H1 (cell line): Measurements from ENCODE around the gene CXXC4. TPM values are rescaled to one million over a fixed set of nuclear protein-coding genes. Genes with fewer than 3 reads are reported as not detected.

Experiments used
- CTCF ChIA-PET: fragments of 300-600 bp; sonication (Branson Sonifier 250); formaldehyde crosslinking; loops from one replicate; lab custom pipeline; 2021; ENCODE audit not compliant: partially characterized antibody; lab: Charles Lee
- POLR2A ChIA-PET: fragments of 300-600 bp; sonication (Branson Sonifier 250); formaldehyde crosslinking; loops from one replicate; lab custom pipeline; 2021; ENCODE audit warnings: inconsistent platforms; ENCODE audit not compliant: partially characterized antibody; lab: Charles Lee
- DNase-seq, 2 experiments: peaks; one replicate each; pipeline versions ENCODE4 v3.0.0 to v3.0.0-alpha.2; 2010 to 2022; ENCODE audit warnings: low spot score in 2 of 2, low read depth in 1 of 2, mixed read lengths in 1 of 2
- FAIRE-seq: peaks from 2 replicates; lab custom pipeline; 2011; peaks lifted over from hg19 to GRCh38; lab: Jason Lieb, UNC
- H2AFZ ChIP-seq: 2 replicates; pipeline ENCODE4 v1.8.1; 2012; ENCODE audit warnings: low read length, inconsistent platforms
- H2AK5ac ChIP-seq: 2 replicates; pipeline ENCODE4 v1.6.1; 2013; ENCODE audit warnings: low read depth, low read length
- H2BK120ac ChIP-seq: replicated peaks from 2 replicates; pipeline ENCODE3; 2013; ENCODE audit warnings: low read depth, low read length, inconsistent platforms
- H2BK12ac ChIP-seq: 2 replicates; pipeline ENCODE4 v1.6.1; 2013; ENCODE audit warnings: low read depth, low read length
- H2BK15ac ChIP-seq: 2 replicates; pipeline ENCODE4 v1.6.1; 2013; ENCODE audit warnings: low read length
- H2BK20ac ChIP-seq: 2 replicates; pipeline ENCODE4 v1.6.1; 2013; ENCODE audit warnings: low read length
- H2BK5ac ChIP-seq: 2 replicates; pipeline ENCODE4 v1.6.1; 2013; ENCODE audit warnings: low read depth, low read length
- H3K14ac ChIP-seq: 2 replicates; pipeline ENCODE4 v1.6.1; 2013; ENCODE audit warnings: inconsistent platforms; ENCODE audit not compliant: insufficient read length
- H3K18ac ChIP-seq: 2 replicates; pipeline ENCODE4 v1.6.1; 2013; ENCODE audit warnings: low read length; ENCODE audit errors: extremely low read depth
- H3K23ac ChIP-seq: 2 replicates; pipeline ENCODE4 v1.6.1; 2013; ENCODE audit warnings: inconsistent platforms; ENCODE audit not compliant: insufficient read length
- H3K23me2 ChIP-seq: 2 replicates; pipeline ENCODE4 v1.6.1; 2013; ENCODE audit warnings: low read depth, low read length
- H3K27ac ChIP-seq: 2 replicates; pipeline ENCODE4 v1.6.1; 2011; ENCODE audit warnings: low read depth, low read length, inconsistent platforms
- H3K27me3 ChIP-seq, 4 experiments: replicated peaks in 1 of 4; 1 replicate in 1 of 4; 2 replicates in 3 of 4; pipeline versions ENCODE4 v1.6.1 to v1.8.1; 2011 to 2013; ENCODE audit warnings: low read length in 3 of 4, mild to moderate bottlenecking in 3 of 4, inconsistent platforms in 2 of 4, mixed read lengths in 2 of 4, moderate library complexity in 1 of 4; ENCODE audit not compliant: control insufficient read depth in 3 of 4, insufficient read depth in 3 of 4; ENCODE audit errors: extremely low read depth in 1 of 4
- H3K36me3 ChIP-seq, 4 experiments: 2 replicates each; pipeline versions ENCODE4 v1.6.1 to v1.8.1; 2011 to 2013; ENCODE audit warnings: mild to moderate bottlenecking in 4 of 4, low read length in 3 of 4, moderate library complexity in 2 of 4, control low read depth in 1 of 4, inconsistent platforms in 1 of 4; ENCODE audit not compliant: insufficient read depth in 4 of 4, control insufficient read depth in 2 of 4
- H3K4ac ChIP-seq: replicated peaks from 2 replicates; pipeline ENCODE3; 2013; ENCODE audit warnings: low read length, low read depth, mixed read lengths, inconsistent platforms; ENCODE audit not compliant: insufficient read length
- H3K4me1 ChIP-seq, 4 experiments: replicated peaks in 1 of 4; 1 replicate in 1 of 4; 2 replicates in 3 of 4; pipeline versions ENCODE4 v1.6.1 to v1.8.1; 2011 to 2013; ENCODE audit warnings: low read length in 3 of 4, inconsistent platforms in 2 of 4, mixed read lengths in 1 of 4; ENCODE audit not compliant: insufficient read depth in 4 of 4, control insufficient read depth in 3 of 4
- H3K4me2 ChIP-seq, 2 experiments: 2 replicates each; pipeline versions ENCODE4 v1.6.1 to v1.8.1; 2011 to 2013; ENCODE audit warnings: low read depth in 2 of 2, low read length in 2 of 2, control low read depth in 1 of 2, inconsistent platforms in 1 of 2, mild to moderate bottlenecking in 1 of 2; ENCODE audit not compliant: insufficient read depth in 1 of 2
- H3K4me3 ChIP-seq, 4 experiments: fragments of 200-600, 300-600 bp in 1 of 4; sonication (generic), shearing (Covaris generic), sonication (Bioruptor Twin) in 1 of 4; 2 replicates each; pipeline versions ENCODE4 v1.5.1 to v1.8.1; 2011 to 2016; ENCODE audit warnings: low read length in 4 of 4, low read depth in 3 of 4, control low read depth in 2 of 4, inconsistent platforms in 2 of 4, mild to moderate bottlenecking in 2 of 4, mixed read lengths in 1 of 4, moderate library complexity in 1 of 4; ENCODE audit not compliant: insufficient read depth in 2 of 4; ENCODE audit errors: extremely low read depth in 1 of 4
- H3K56ac ChIP-seq: replicated peaks from 2 replicates; pipeline ENCODE3; 2013; ENCODE audit warnings: low read depth, mild to moderate bottlenecking, mixed read lengths, low read length, inconsistent platforms; ENCODE audit not compliant: insufficient read length
- H3K79me1 ChIP-seq: 2 replicates; pipeline ENCODE4 v1.6.1; 2013; ENCODE audit warnings: low read depth, low read length, control low read depth
- H3K79me2 ChIP-seq, 2 experiments: 2 replicates each; pipeline versions ENCODE4 v1.6.1 to v1.8.1; 2012 to 2013; ENCODE audit warnings: low read length in 2 of 2, mild to moderate bottlenecking in 2 of 2, inconsistent platforms in 1 of 2; ENCODE audit not compliant: insufficient read depth in 2 of 2, control insufficient read depth in 1 of 2
- H3K9ac ChIP-seq, 4 experiments: replicated peaks in 1 of 4; 1 replicate in 1 of 4; 2 replicates in 3 of 4; pipeline versions ENCODE4 v1.6.1 to v1.8.1; 2011 to 2013; ENCODE audit warnings: low read depth in 3 of 4, low read length in 3 of 4, control low read depth in 2 of 4, mild to moderate bottlenecking in 2 of 4, moderate library complexity in 2 of 4, inconsistent platforms in 1 of 4; ENCODE audit errors: extremely low read depth in 1 of 4
- H3K9me3 ChIP-seq, 2 experiments: 2 replicates each; pipeline versions ENCODE4 v1.6.1 to v1.8.1; 2012 to 2013; ENCODE audit warnings: mild to moderate bottlenecking in 2 of 2, moderate library complexity in 2 of 2, control low read depth in 1 of 2, inconsistent platforms in 1 of 2, low read depth in 1 of 2, low read length in 1 of 2, mixed read lengths in 1 of 2; ENCODE audit not compliant: insufficient read depth in 2 of 2
- H4K20me1 ChIP-seq, 2 experiments: replicated peaks in 1 of 2; 2 replicates each; pipeline versions ENCODE3 to v1.8.1; 2011 to 2013; ENCODE audit warnings: inconsistent platforms in 2 of 2, low read length in 2 of 2, mild to moderate bottlenecking in 1 of 2; ENCODE audit not compliant: insufficient read depth in 2 of 2, control insufficient read depth in 1 of 2
- H4K5ac ChIP-seq: 2 replicates; pipeline ENCODE4 v1.6.1; 2013; ENCODE audit warnings: low read length, low read depth, mixed read lengths, inconsistent platforms; ENCODE audit not compliant: insufficient read length
- H4K8ac ChIP-seq: 2 replicates; pipeline ENCODE4 v1.8.0; 2013; ENCODE audit warnings: mild to moderate bottlenecking, moderate library complexity, low read length, inconsistent platforms; ENCODE audit not compliant: insufficient read depth; ENCODE audit errors: extremely low read depth
- H4K91ac ChIP-seq: replicated peaks from 2 replicates; pipeline ENCODE3; 2013; ENCODE audit warnings: low read length, mixed read lengths, inconsistent platforms; ENCODE audit not compliant: insufficient read length
- ASH2L ChIP-seq: fragments of 200-600, 300-600 bp; sonication (generic); IDR thresholded peaks from one replicate; pipeline ENCODE4 v1.7.1; 2017; ENCODE audit warnings: low read length
- CBX5 ChIP-seq: fragments of 300-800, 300-1000 bp; sonication (generic); IDR thresholded peaks from 2 replicates; pipeline ENCODE4 v1.7.1; 2016; ENCODE audit warnings: antibody characterized with exemption, low read length, low read depth
- CHD1 ChIP-seq: IDR thresholded peaks from 2 replicates; pipeline ENCODE4 v1.6.1; 2012; ENCODE audit warnings: low read depth, low read length, improper control_type of control experiment
- EGR1 ChIP-seq: IDR thresholded peaks from 2 replicates; pipeline ENCODE4 v1.6.1; 2011; ENCODE audit warnings: low read depth, low read length, borderline replicate concordance
- NANOG ChIP-seq: IDR thresholded peaks from 2 replicates; pipeline ENCODE4 v1.6.1; 2011; ENCODE audit warnings: low read length, low read depth, mild to moderate bottlenecking, inconsistent platforms; ENCODE audit not compliant: insufficient read depth, poor library complexity, severe bottlenecking
- SIRT6 ChIP-seq: IDR thresholded peaks from one replicate; pipeline ENCODE4 v1.7.1; 2012; ENCODE audit warnings: low read length, inconsistent platforms
- SIX5 ChIP-seq: IDR thresholded peaks from 2 replicates; pipeline ENCODE4 v1.6.1; 2011; ENCODE audit warnings: mild to moderate bottlenecking, low read depth, low read length
- SRF ChIP-seq: IDR thresholded peaks from 2 replicates; pipeline ENCODE4 v1.6.1; 2011; ENCODE audit warnings: mild to moderate bottlenecking, low read depth, low read length, moderate library complexity
- TEAD4 ChIP-seq: IDR thresholded peaks from 2 replicates; pipeline ENCODE4 v1.6.1; 2012; ENCODE audit warnings: low read depth, low read length, inconsistent platforms, mixed read lengths
- WGBS, 2 experiments: shearing (Covaris generic) in 1 of 2; methylation state at CpG; one replicate each; pipeline versions ENCODE4 v1.1.6 to v1.1.7; 2013 to 2015; ENCODE audit warnings: low lambda C conversion rate in 2 of 2, mixed read lengths in 2 of 2, inconsistent platforms in 1 of 2, low coverage in 1 of 2, missing lambda C conversion rate in 1 of 2; ENCODE audit not compliant: insufficient replicate concordance in 2 of 2, insufficient coverage in 1 of 2, insufficient read length in 1 of 2; ENCODE audit errors: extremely low coverage in 1 of 2, missing lambda C conversion rate in 1 of 2; 5-methylcytosine and 5-hydroxymethylcytosine counted together
- polyA plus RNA-seq, 7 experiments: library from polyadenylated mRNA; depleted of rRNA in 3 of 7; stranded (reverse) in 5 of 7; unstranded in 2 of 7; fragments of >200 nt in 5 of 7; fragments of 200-250 nt in 2 of 7; gene quantifications; 1 replicate in 5 of 7; 2 replicates in 1 of 7; 4 replicates in 1 of 7; pipeline versions ENCODE4 v1.2.1 to v1.2.3, GENCODE V29; 2011 to 2013; ENCODE audit warnings: missing spikeins in 2 of 7, mixed read lengths in 2 of 7
- total RNA-seq: library from RNA; stranded (reverse); fragmentation: NEBNext Ultra II Directional; extraction: Animal tissue kit (Norgen Biotek cat#: 25700); gene quantifications from 2 replicates; pipeline ENCODE4 v1.2.1, GENCODE V29; 2021

Gene CXXC4
- total and polyA plus RNA-seq, 2 of the 8 experiments (the other 6 are each of a cell fraction or from before 2014, with no cell fraction given) = 1.3 to 1.8 TPM

DNA sequence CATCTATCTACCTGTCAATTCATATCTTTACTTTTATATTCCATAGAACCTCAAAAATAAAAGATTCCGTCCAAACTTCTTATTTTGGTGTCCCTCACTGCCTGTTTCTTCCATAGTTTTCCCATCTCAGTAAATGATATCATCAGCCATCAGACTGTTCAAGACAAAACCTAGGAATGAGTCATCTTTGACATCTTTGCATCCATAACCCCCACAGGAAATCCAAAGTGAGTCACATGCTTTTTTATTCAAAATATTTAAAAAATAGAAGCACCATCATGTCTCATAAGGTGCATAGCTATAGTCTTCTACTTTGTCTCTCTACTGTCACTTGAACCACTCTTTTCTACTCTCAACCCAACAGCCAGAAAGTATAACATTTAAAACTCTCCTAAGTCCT is 29.9 kb upstream of the CXXC4 start:
- CTCF ChIA-PET = no interaction called here
- Histone ChIP-seq H4K20me1 (no peaks in the 10 kb centered on the region), H2BK120ac (no peak overlapping the region), H2BK12ac (no peak overlapping the region), H3K4me1 (no peaks in the 10 kb centered on the region), H2BK15ac (no peak overlapping the region), H3K36me3 (no peaks in the 10 kb centered on the region), H4K91ac (no peak overlapping the region), H3K4me3 (no peak overlapping the region), H3K4me2 (no peak overlapping the region), H4K5ac (no peak overlapping the region)
- POLR2A ChIA-PET = no interaction called here
- DNase-seq = no peak
- WGBS, 2 experiments = 91% methylated on average over 1 of the region's 1 CpG; no CpG with 5 or more reads in 1 of the 2 experiments
- TF ChIP-seq TEAD4 = no peak
- TF ChIP-seq ASH2L = no peak
- TF ChIP-seq SIRT6 = no peak
- TF ChIP-seq EGR1 = no peak
- no peak for TF ChIP-seq CBX5
- no peak for TF ChIP-seq SIX5
- no peak for TF ChIP-seq CHD1
- TF ChIP-seq NANOG = no peak
- no peak for TF ChIP-seq SRF
- TF ChIP-seq, all 59 proteins: peak for 0
- no peak for FAIRE-seq
- Histone ChIP-seq H3K27me3 (no peaks in the 10 kb centered on the region), H2BK20ac (no peak overlapping the region), H2AFZ (no peak overlapping the region), H3K27ac (no peak overlapping the region), H3K4ac (no peak overlapping the region), H2AK5ac (no peak overlapping the region), H3K18ac (no peak overlapping the region), H3K23me2 (no peaks in the 10 kb centered on the region), H2BK5ac (no peak overlapping the region), H3K14ac (no peak overlapping the region), H3K9ac (no peak overlapping the region), H3K56ac (no peak overlapping the region), H3K9me3 (0 out of 4 replicates have a peak, but pooled peaks cover 0 to 3% of the 10 kb centered on the region in 2 experiments), H3K79me2 (no peaks in the 10 kb centered on the region), H4K8ac (no peak overlapping the region), H3K79me1 (no peaks in the 10 kb centered on the region), H3K23ac (no peak overlapping the region)
